CD14-positive monocyte (primary cell): ENCODE data around the gene DAPK2. TPM values are rescaled to one million over a fixed set of nuclear protein-coding genes. Genes with fewer than 3 reads are reported as not detected.

ENCODE experiments used
- DNase-seq, 3 donors: peaks; one replicate each; pipeline ENCODE4 v3.0.0-alpha.2; 2011 to 2022
- H2AFZ ChIP-seq: 2 replicates; pipeline ENCODE4 v1.6.0; 2012; ENCODE audit warnings: mild to moderate bottlenecking, low read depth, low read length, inconsistent platforms; ENCODE audit not compliant: insufficient read depth, poor library complexity, severe bottlenecking
- H3K27ac ChIP-seq, 2 donors: 1 replicate in 1 of 2; 2 replicates in 1 of 2; pipeline ENCODE4 v1.5.1; 2012 to 2013; ENCODE audit warnings: low read length in 2 of 2, control low read depth in 1 of 2, inconsistent platforms in 1 of 2, low read depth in 1 of 2, mild to moderate bottlenecking in 1 of 2
- H3K27me3 ChIP-seq, 2 donors: one replicate each; pipeline versions ENCODE4 v1.6.0 to v1.6.1; 2011 to 2013; ENCODE audit warnings: low read length in 2 of 2; ENCODE audit not compliant: control insufficient read depth in 2 of 2, insufficient read depth in 2 of 2
- H3K36me3 ChIP-seq, 2 donors: replicated peaks in 1 of 2; 1 replicate in 1 of 2; 2 replicates in 1 of 2; pipeline versions ENCODE4 v1.5.1 to v1.6.1; 2012 to 2013; ENCODE audit warnings: low read length in 2 of 2, control low read depth in 1 of 2, inconsistent platforms in 1 of 2, mild to moderate bottlenecking in 1 of 2; ENCODE audit not compliant: insufficient read depth in 2 of 2, control insufficient read depth in 1 of 2
- H3K4me1 ChIP-seq, 2 donors: 1 replicate in 1 of 2; 2 replicates in 1 of 2; pipeline versions ENCODE4 v1.5.1 to v1.6.1; 2012 to 2013; ENCODE audit warnings: low read length in 2 of 2, control low read depth in 1 of 2, inconsistent platforms in 1 of 2, mild to moderate bottlenecking in 1 of 2, moderate library complexity in 1 of 2; ENCODE audit not compliant: insufficient read depth in 2 of 2, control insufficient read depth in 1 of 2
- H3K4me2 ChIP-seq: replicated peaks from 2 replicates; pipeline ENCODE3; 2012; ENCODE audit warnings: low read length, moderate library complexity, mild to moderate bottlenecking; ENCODE audit not compliant: poor library complexity, severe bottlenecking; ENCODE audit errors: extremely low read depth
- H3K4me3 ChIP-seq, 3 experiments: fragments of 200-600 bp in 1 of 3; sonication (generic) in 1 of 3; replicated peaks in 1 of 3; 1 replicate in 2 of 3; 2 replicates in 1 of 3; pipeline ENCODE4 v1.5.1; 2011 to 2013; ENCODE audit warnings: low read length in 3 of 3, mild to moderate bottlenecking in 3 of 3, control low read depth in 2 of 3, low read depth in 2 of 3, inconsistent platforms in 1 of 3, moderate library complexity in 1 of 3
- H3K79me2 ChIP-seq: 2 replicates; pipeline ENCODE4 v1.6.0; 2012; ENCODE audit warnings: mild to moderate bottlenecking, control low read depth, inconsistent platforms, low read length, moderate library complexity; ENCODE audit not compliant: insufficient read depth
- H3K9ac ChIP-seq: 2 replicates; pipeline ENCODE4 v1.6.0; 2017; ENCODE audit warnings: low read length, mild to moderate bottlenecking; ENCODE audit not compliant: insufficient read depth, poor library complexity, severe bottlenecking
- H3K9me3 ChIP-seq, 2 donors: replicated peaks in 1 of 2; 1 replicate in 1 of 2; 2 replicates in 1 of 2; pipeline versions ENCODE4 v1.5.1 to v1.6.1; 2012 to 2013; ENCODE audit warnings: low read length in 2 of 2, control low read depth in 1 of 2; ENCODE audit not compliant: control insufficient read depth in 1 of 2, insufficient read depth in 1 of 2
- H4K20me1 ChIP-seq: 2 replicates; pipeline ENCODE4 v1.6.0; 2012; ENCODE audit warnings: mild to moderate bottlenecking, low read length, control low read depth, moderate library complexity; ENCODE audit not compliant: insufficient read depth
- H3K27ac Mint-ChIP-seq, 7 donors: one replicate each; pipeline ENCODE4 v1.8.0; 2020; ENCODE audit warnings: mild to moderate bottlenecking in 7 of 7, mixed read lengths in 7 of 7, moderate library complexity in 6 of 7, inconsistent platforms in 2 of 7
- H3K27me3 Mint-ChIP-seq, 3 donors: one replicate each; pipeline ENCODE4 v1.8.0; 2021 to 2022; ENCODE audit warnings: low read depth in 3 of 3, mild to moderate bottlenecking in 3 of 3, mixed read lengths in 3 of 3, moderate library complexity in 3 of 3, inconsistent platforms in 1 of 3
- H3K36me3 Mint-ChIP-seq, 2 donors: one replicate each; pipeline ENCODE4 v1.8.0; 2020; ENCODE audit warnings: mixed read lengths in 2 of 2, inconsistent platforms in 1 of 2, mild to moderate bottlenecking in 1 of 2
- H3K4me1 Mint-ChIP-seq: one replicate; pipeline ENCODE4 v1.8.0; 2020; ENCODE audit warnings: mild to moderate bottlenecking, mixed read lengths
- H3K4me3 Mint-ChIP-seq, 2 donors: one replicate each; pipeline ENCODE4 v1.8.0; 2020; ENCODE audit warnings: mild to moderate bottlenecking in 2 of 2, mixed read lengths in 2 of 2, moderate library complexity in 1 of 2
- H3K9me3 Mint-ChIP-seq, 7 donors: one replicate each; pipeline ENCODE4 v1.8.0; 2020 to 2022; ENCODE audit warnings: mixed read lengths in 7 of 7, mild to moderate bottlenecking in 6 of 7, moderate library complexity in 6 of 7, inconsistent platforms in 2 of 7
- CTCF ChIP-seq: fragments of 200-600 bp; IDR thresholded peaks from one replicate; pipeline ENCODE4 v1.8.0; 2022; ENCODE audit warnings: antibody characterized with exemption, mild to moderate bottlenecking
- WGBS: methylation state at CpG from one replicate; pipeline ENCODE4 v1.1.5; 2013; ENCODE audit warnings: missing lambda C conversion rate; ENCODE audit not compliant: insufficient coverage; 5-methylcytosine and 5-hydroxymethylcytosine counted together
- intact Hi-C, 2 donors: fragments of 100-400 bp; cut with micrococcal nuclease; formaldehyde crosslinking; loops; one replicate each; pipeline versions ENCODE4 v1.15.0 to v1.15.1; 2023
- polyA minus RNA-seq: library from RNA; depleted of rRNA, polyadenylated mRNA; stranded (reverse); fragments of >200 nt; gene quantifications from 2 replicates; pipeline ENCODE4 v1.2.3, GENCODE V29; 2012
- polyA plus RNA-seq, 3 donors: library from polyadenylated mRNA; depleted of rRNA in 1 of 3; unstranded in 2 of 3; stranded (reverse) in 1 of 3; fragments of 300-500 nt in 2 of 3; fragments of >200 nt in 1 of 3; fragmentation: Illumina TruSeq in 2 of 3; gene quantifications; 1 replicate in 2 of 3; 2 replicates in 1 of 3; pipeline ENCODE4 v1.2.3, GENCODE V29; 2012 to 2021
- total RNA-seq, 12 experiments: library from RNA in 1 of 12; stranded (reverse) in 1 of 12; fragments of 120-200 nt in 1 of 12; gene quantifications; one replicate each; pipeline ENCODE4 v1.2.4 and lab custom pipeline; 2013 to 2026; ENCODE audit warnings: mixed read lengths in 6 of 12, inconsistent platforms in 1 of 12

The DAPK2 gene
- 0.92 TPM for total RNA-seq (2013)
- 1 to 10 TPM in 2 of 3 donors, under 1 TPM in 1; 0.59 to 4.1 (median 2.1) TPM for polyA plus RNA-seq
- 2.4 and 3.2 TPM in 2 replicates for polyA minus RNA-seq
- 0.12 to 3.2 (median 0.91) reads per million in 11 experiments for total RNA-seq (lab: John Stamatoyannopoulos, UW)

DNA sequence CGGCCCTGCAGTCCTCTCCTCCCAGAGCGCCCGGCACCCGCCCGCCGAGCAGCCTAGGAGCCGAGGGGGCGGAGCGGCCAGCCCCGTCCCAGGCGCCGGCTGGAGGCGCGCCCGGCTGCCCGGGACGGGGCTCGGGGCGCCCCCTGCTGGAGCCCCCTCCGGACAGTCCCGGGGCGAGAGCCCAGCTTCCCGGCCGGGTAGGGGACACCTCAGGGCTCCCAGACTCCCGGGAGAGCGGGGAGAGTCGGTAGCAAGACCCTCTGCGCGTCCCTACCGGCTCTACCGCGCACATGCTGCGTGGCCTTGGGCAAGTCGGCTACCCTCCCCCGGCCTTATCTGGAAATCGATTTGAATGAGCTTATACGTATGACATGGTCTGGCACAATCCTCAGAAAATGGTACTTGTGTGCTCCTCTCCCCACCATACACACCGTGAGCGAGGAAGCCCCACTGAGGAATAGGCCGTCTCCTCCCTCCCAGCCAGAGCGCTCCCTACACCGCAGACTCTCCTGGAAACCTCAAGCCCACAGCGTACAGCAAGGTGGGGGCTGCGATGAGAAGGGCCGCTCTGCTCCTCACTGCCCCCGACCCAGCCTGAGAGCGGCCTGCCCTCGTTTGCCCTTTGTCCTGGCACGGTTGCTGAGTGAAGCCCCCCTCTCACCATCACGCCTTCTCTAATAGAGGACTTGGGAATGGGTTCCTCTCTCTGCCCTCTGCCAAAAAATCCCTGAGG is at the start of gene DAPK2:
Gene DAPK2 (minus strand): TSS at position 65 of the 733 bp plus-strand sequence. CDS start 6,224 bp downstream, outside the sequence.
- Mint-ChIP-seq H3K9me3 (peaks cover 0 to 2% (median 0%) of the 10 kb centered on the region in 7 donors), H3K4me1 (peaks cover 69% of the 10 kb centered on the region), H3K27ac (peak within 1 kb of the TSS in 3 of 7 donors; percentile 32 to 66 (median 53)), H3K4me3 (peak within 1 kb of the TSS; percentile 65 to 84), H3K27me3 (peaks cover 28 to 47% (median 46%) of the 10 kb centered on the region in 3 donors), H3K36me3 (peaks cover 0 to 8% of the 10 kb centered on the region in 2 donors)
- peak; percentile 79 for TF ChIP-seq CTCF
- peaks cover 0 to 23% of the 10 kb centered on the region in 2 donors for H3K27me3 ChIP-seq
- DNase-seq = peak in 2 of 3 donors; percentile 49 to 56
- H3K36me3 ChIP-seq = no peaks in the 10 kb centered on the region
- H3K4me2 ChIP-seq = peak within 1 kb of the TSS; percentile 72
- H3K9ac ChIP-seq = peak within 1 kb of the TSS; percentile 2
- WGBS = 3% methylated on average over 36 of the region's 50 CpGs
- peaks cover 10% of the 10 kb centered on the region for H4K20me1 ChIP-seq
- H2AFZ ChIP-seq = peak within 1 kb of the TSS; percentile 61
- peak within 1 kb of the TSS; percentile 12 to 62 (median 39) for H3K4me3 ChIP-seq
- H3K27ac ChIP-seq = no peak within 1 kb of the TSS
- peaks cover 64 to 69% of the 10 kb centered on the region in 2 donors for H3K4me1 ChIP-seq
- no peaks in the 10 kb centered on the region for H3K9me3 ChIP-seq
- intact Hi-C loops = no loop called here
- H3K79me2 ChIP-seq = no peaks in the 10 kb centered on the region

DNA sequence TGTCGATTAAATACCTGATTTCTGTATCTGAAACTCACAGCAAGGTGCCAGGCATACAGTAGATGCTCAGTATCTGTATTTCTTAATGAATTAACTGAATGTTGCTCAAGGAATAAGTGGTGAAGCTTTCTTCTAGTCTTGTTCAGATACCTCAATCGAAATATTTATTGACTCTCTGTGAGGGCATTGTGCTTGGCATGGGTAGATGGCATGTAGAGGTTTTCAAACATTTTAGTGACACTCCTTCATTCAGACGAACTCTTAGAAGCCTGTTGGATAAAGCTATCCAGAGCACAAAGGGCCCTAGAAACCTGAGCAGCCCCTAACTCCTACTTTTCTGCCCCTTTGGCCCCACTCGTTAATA is 49.1 kb upstream of the DAPK2 start:
- no peaks in the 10 kb centered on the region for H3K27me3 ChIP-seq
- WGBS = 50% methylated on average over 2 of the region's 4 CpGs
- H3K36me3 ChIP-seq = peaks cover 0 to 2% of the 10 kb centered on the region in 2 donors
- H3K4me3 Mint-ChIP-seq = peak overlapping the region; percentile 92 to 95
- H3K79me2 ChIP-seq = peaks cover 92% of the 10 kb centered on the region
- peak overlapping the region in 2 of 3 experiments; percentile 7 to 95 for H3K4me3 ChIP-seq
- no peak overlapping the region for H3K9ac ChIP-seq
- H3K36me3 Mint-ChIP-seq = peaks cover 7 to 13% of the 10 kb centered on the region in 2 donors
- H3K27ac Mint-ChIP-seq = peak overlapping the region; percentile 50 to 100 (median 94)
- H3K4me2 ChIP-seq = peak overlapping the region; percentile 90
- peaks cover 41% of the 10 kb centered on the region for H4K20me1 ChIP-seq
- peaks cover 65% of the 10 kb centered on the region for H3K4me1 Mint-ChIP-seq
- H2AFZ ChIP-seq = peak overlapping the region; percentile 88
- intact Hi-C loops = loop anchor here in 1 of 2 donors (2.0 kb wide), 1 partner anchor 67 kb away; the partner anchor contains the start of gene PPIB
- H3K27me3 Mint-ChIP-seq = no peaks in the 10 kb centered on the region
- peaks cover 73 to 84% of the 10 kb centered on the region in 2 donors for H3K4me1 ChIP-seq
- DNase-seq = no peak
- no peaks in the 10 kb centered on the region for H3K9me3 ChIP-seq
- H3K27ac ChIP-seq = peak overlapping the region in 1 of 2 donors; percentile 87
- H3K9me3 Mint-ChIP-seq = no peaks in the 10 kb centered on the region
- no peak for TF ChIP-seq CTCF
